HepG2 (cell line): ENCODE measurements around the gene MFSD11. TPM values are rescaled to one million over a fixed set of nuclear protein-coding genes. Genes with fewer than 3 reads are reported as not detected.
A peak's percentile ranks its signal among the peaks of the same experiment; 100 is the strongest.

Source experiments
- ADNP ChIP-seq: sonication (generic); formaldehyde crosslinking; IDR thresholded peaks from 2 replicates; pipeline ENCODE4 v1.4.0; 2020; ENCODE audit warnings: missing genetic modification reagents
- ARID3A ChIP-seq: IDR thresholded peaks from 2 replicates; pipeline ENCODE4 v1.6.1; 2012; ENCODE audit warnings: low read depth, low read length, improper control_type of control experiment
- BRCA1 ChIP-seq: sonication (generic); formaldehyde crosslinking; IDR thresholded peaks from 2 replicates; pipeline ENCODE4 v1.4.0; 2020; ENCODE audit warnings: missing genetic modification reagents
- DRAP1 ChIP-seq: IDR thresholded peaks from 2 replicates; pipeline ENCODE4 v1.6.1; 2016; ENCODE audit warnings: missing genetic modification reagents, missing compliant biosample characterization
- GLMP ChIP-seq: sonication (generic); formaldehyde crosslinking; IDR thresholded peaks from 2 replicates; pipeline ENCODE4 v1.9.0; 2021; ENCODE audit warnings: missing genetic modification reagents, mild to moderate bottlenecking, borderline replicate concordance
- HMG20B ChIP-seq: conservative IDR thresholded peaks from 2 replicates; pipeline ENCODE4 v1.6.1; 2016; ENCODE audit warnings: missing genetic modification reagents, missing compliant biosample characterization
- MLLT10 ChIP-seq: sonication (generic); formaldehyde crosslinking; IDR thresholded peaks from 2 replicates; pipeline ENCODE4 v1.4.0; 2020; ENCODE audit warnings: missing genetic modification reagents
- MTERF4 ChIP-seq: sonication (generic); formaldehyde crosslinking; IDR thresholded peaks from 2 replicates; pipeline ENCODE4 v1.8.0; 2023; ENCODE audit warnings: mild to moderate bottlenecking, missing genetic modification reagents
- NCOA5 ChIP-seq: sonication (generic); formaldehyde crosslinking; IDR thresholded peaks from 2 replicates; pipeline ENCODE4 v1.4.0; 2020; ENCODE audit warnings: missing genetic modification reagents
- SMARCC2 ChIP-seq: fragments of 450-650 bp; IDR thresholded peaks from 2 replicates; pipeline ENCODE4 v1.6.1; 2017; ENCODE audit warnings: antibody characterized with exemption, mild to moderate bottlenecking
- SMC3 ChIP-seq: IDR thresholded peaks from 2 replicates; pipeline ENCODE4 v1.6.1; 2011; ENCODE audit warnings: low read length, improper control_type of control experiment
- SNAPC4 ChIP-seq: sonication (generic); formaldehyde crosslinking; IDR thresholded peaks from 2 replicates; pipeline ENCODE4 v1.4.0; 2020; ENCODE audit warnings: mild to moderate bottlenecking, missing genetic modification reagents
- XRCC5 ChIP-seq: fragments of 200-400 bp; formaldehyde crosslinking; optimal IDR thresholded peaks from 2 replicates; pipeline ENCODE3; 2017; ENCODE audit warnings: mild to moderate bottlenecking, low read length
- ZFAT ChIP-seq: sonication (generic); formaldehyde crosslinking; conservative IDR thresholded peaks from 2 replicates; pipeline ENCODE4 v1.8.1; 2023; ENCODE audit warnings: missing genetic modification reagents, inconsistent platforms
- ZIK1 ChIP-seq: sonication (generic); formaldehyde crosslinking; IDR thresholded peaks from 2 replicates; pipeline ENCODE4 v1.5.0; 2020; ENCODE audit warnings: mild to moderate bottlenecking, low read depth, missing genetic modification reagents, borderline replicate concordance
- ZNF251 ChIP-seq: sonication (generic); formaldehyde crosslinking; IDR thresholded peaks from 2 replicates; pipeline ENCODE4 v1.9.0; 2021; ENCODE audit warnings: mild to moderate bottlenecking, missing genetic modification reagents
- ZNF256 ChIP-seq: sonication (generic); formaldehyde crosslinking; conservative IDR thresholded peaks from 2 replicates; pipeline ENCODE4 v1.4.0; 2020; ENCODE audit warnings: missing genetic modification reagents
- ZNF33B ChIP-seq: sonication (generic); formaldehyde crosslinking; IDR thresholded peaks from 2 replicates; pipeline ENCODE4 v1.5.1; 2020; ENCODE audit warnings: mild to moderate bottlenecking, missing genetic modification reagents
- ZNF546 ChIP-seq: sonication (generic); formaldehyde crosslinking; conservative IDR thresholded peaks from 2 replicates; pipeline ENCODE4 v1.8.1; 2023; ENCODE audit warnings: mild to moderate bottlenecking, missing genetic modification reagents
- ZNF776 ChIP-seq: sonication (generic); formaldehyde crosslinking; IDR thresholded peaks from 2 replicates; pipeline ENCODE4 v1.4.0; 2020; ENCODE audit warnings: mild to moderate bottlenecking, missing genetic modification reagents
- ZNF839 ChIP-seq: sonication (generic); formaldehyde crosslinking; IDR thresholded peaks from 2 replicates; pipeline ENCODE4 v1.4.0; 2020; ENCODE audit warnings: missing genetic modification reagents, mild to moderate bottlenecking, borderline replicate concordance
- ZSCAN29 ChIP-seq: sonication (generic); formaldehyde crosslinking; conservative IDR thresholded peaks from 2 replicates; pipeline ENCODE4 v1.4.0; 2020; ENCODE audit warnings: mild to moderate bottlenecking, missing genetic modification reagents
- polyA plus RNA-seq, 8 experiments: library from polyadenylated mRNA; depleted of rRNA in 3 of 8; stranded (reverse) in 7 of 8; unstranded in 1 of 8; fragments of >200 nt; fragmentation: Illumina TruSeq in 4 of 8; extraction: Trizol in 4 of 8; gene quantifications; 2 replicates each; pipeline versions ENCODE4 v1.2.1 to v1.2.3, GENCODE V29; 2011 to 2016; ENCODE audit warnings: low read depth in 4 of 8, missing spikeins in 1 of 8, mixed read lengths in 1 of 8; ENCODE audit not compliant: insufficient read depth in 1 of 8
- total RNA-seq, 5 experiments: library from RNA; depleted of rRNA; stranded (reverse); fragments of >200 nt; fragmentation: Illumina TruSeq; extraction: Trizol; gene quantifications; 2 replicates each; pipeline ENCODE4 v1.2.3, GENCODE V29; 2016; ENCODE audit warnings: low read depth in 1 of 5

The MFSD11 gene
- total and polyA plus RNA-seq, 2 of the 13 experiments (the other 11 are each of a cell fraction or from before 2014, with no cell fraction given): 26.1 to 36.3 TPM

GRCh38 chr17:76736349-76737081 is 1.4 kb upstream of the MFSD11 start (continued):
- TF ChIP-seq SNAPC4 (no peak), MTERF4 (CRISPR knock-in tag) (no peak), SMARCC2 (no peak), NCOA5 (no peak), MLLT10 (CRISPR knock-in tag) (no peak), XRCC5 (no peak), ZNF256 (CRISPR knock-in tag) (no peak), ZIK1 (CRISPR knock-in tag) (no peak), ZNF546 (CRISPR knock-in tag) (peak; percentile 27; the same call in 1 of the 2 replicates), SMC3 (no peak), GLMP (no peak), ZSCAN29 (CRISPR knock-in tag) (no peak), ZFAT (CRISPR knock-in tag) (no peak; the same call in 1 of the 2 replicates), ZNF33B (CRISPR knock-in tag) (no peak), DRAP1 (CRISPR knock-in tag) (no peak), ADNP (no peak), ZNF776 (CRISPR knock-in tag) (no peak), ARID3A (0 out of 2 replicates have a peak, but pooled peaks have one; percentile 7), ZNF251 (CRISPR knock-in tag) (no peak), ZNF839 (CRISPR knock-in tag) (no peak), BRCA1 (CRISPR knock-in tag) (no peak), HMG20B (no peak)
